Measurements from ENCODE around the gene SNX15. TPM values are rescaled to one million over a fixed set of nuclear protein-coding genes. Genes with fewer than 3 reads are reported as not detected.

SNX15 gene
- total RNA-seq, 2 donors from 2014 or later: 14.2 to 16.4 TPM

DNA sequence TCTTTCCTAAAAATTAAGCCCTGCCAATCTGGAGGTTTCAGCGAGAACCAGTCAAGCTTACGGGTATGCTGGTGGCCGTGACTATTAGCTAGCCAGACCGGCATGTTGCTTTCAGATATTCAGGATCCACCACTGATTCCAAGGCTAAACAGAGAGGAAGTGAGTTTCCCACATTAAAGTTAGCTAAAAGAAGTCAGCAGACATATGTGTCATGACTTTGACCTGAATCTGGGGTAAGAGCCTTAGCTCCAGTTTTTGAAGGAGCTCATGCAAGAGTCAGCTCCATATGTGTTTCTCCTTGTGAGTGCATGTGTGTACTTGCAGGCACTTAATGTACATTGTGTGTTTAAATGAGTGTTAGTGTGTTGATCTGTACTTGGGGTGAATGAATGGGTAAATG is 58.2 kb downstream of the SNX15 start:
- no peak overlapping the region for H3K9ac ChIP-seq (ENCODE audit: extremely low read depth, low read length, poor library complexity, severe bottlenecking)
- Mint-ChIP-seq H3K9me3 (no peaks in the 10 kb centered on the region), H3K4me1 (peaks cover 6% of the 10 kb centered on the region), H3K36me3 (ENCODE audit: low read depth) (peaks cover 47% of the 10 kb centered on the region), H3K27ac (no peak overlapping the region), H3K27me3 (ENCODE audit: insufficient read depth) (no peaks in the 10 kb centered on the region), H3K4me3 (peak overlapping the region; percentile 91)
- H3K4me3 ChIP-seq (ENCODE audit: low read length): peak overlapping the region; percentile 99
- no peaks in the 10 kb centered on the region for H3K4me1 ChIP-seq (ENCODE audit: control insufficient read depth, insufficient read depth, low read length)
- 90 to 100% methylated on average over 4 of the region's 4 CpGs for WGBS, 2 experiments (ENCODE audit: insufficient coverage in 1 of 2, insufficient read length in 1 of 2)
- peaks cover 50% of the 10 kb centered on the region for H3K36me3 ChIP-seq (ENCODE audit: control insufficient read depth, insufficient read depth, low read length)
- no peaks in the 10 kb centered on the region for H3K27me3 ChIP-seq (ENCODE audit: control insufficient read depth, insufficient read depth, low read length, poor library complexity, severe bottlenecking)
- no peak overlapping the region for H3K27ac ChIP-seq (ENCODE audit: low read depth, low read length)
- H3K9me3 ChIP-seq (ENCODE audit: control insufficient read depth, low read length): no peaks in the 10 kb centered on the region
- DNase-seq: no peak
- TF ChIP-seq, protein P1, sequence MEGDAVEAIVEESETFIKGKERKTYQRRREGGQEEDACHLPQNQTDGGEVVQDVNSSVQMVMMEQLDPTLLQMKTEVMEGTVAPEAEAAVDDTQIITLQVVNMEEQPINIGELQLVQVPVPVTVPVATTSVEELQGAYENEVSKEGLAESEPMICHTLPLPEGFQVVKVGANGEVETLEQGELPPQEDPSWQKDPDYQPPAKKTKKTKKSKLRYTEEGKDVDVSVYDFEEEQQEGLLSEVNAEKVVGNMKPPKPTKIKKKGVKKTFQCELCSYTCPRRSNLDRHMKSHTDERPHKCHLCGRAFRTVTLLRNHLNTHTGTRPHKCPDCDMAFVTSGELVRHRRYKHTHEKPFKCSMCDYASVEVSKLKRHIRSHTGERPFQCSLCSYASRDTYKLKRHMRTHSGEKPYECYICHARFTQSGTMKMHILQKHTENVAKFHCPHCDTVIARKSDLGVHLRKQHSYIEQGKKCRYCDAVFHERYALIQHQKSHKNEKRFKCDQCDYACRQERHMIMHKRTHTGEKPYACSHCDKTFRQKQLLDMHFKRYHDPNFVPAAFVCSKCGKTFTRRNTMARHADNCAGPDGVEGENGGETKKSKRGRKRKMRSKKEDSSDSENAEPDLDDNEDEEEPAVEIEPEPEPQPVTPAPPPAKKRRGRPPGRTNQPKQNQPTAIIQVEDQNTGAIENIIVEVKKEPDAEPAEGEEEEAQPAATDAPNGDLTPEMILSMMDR (conservative IDR thresholded peaks at IDR 0.05): no peak

DNA sequence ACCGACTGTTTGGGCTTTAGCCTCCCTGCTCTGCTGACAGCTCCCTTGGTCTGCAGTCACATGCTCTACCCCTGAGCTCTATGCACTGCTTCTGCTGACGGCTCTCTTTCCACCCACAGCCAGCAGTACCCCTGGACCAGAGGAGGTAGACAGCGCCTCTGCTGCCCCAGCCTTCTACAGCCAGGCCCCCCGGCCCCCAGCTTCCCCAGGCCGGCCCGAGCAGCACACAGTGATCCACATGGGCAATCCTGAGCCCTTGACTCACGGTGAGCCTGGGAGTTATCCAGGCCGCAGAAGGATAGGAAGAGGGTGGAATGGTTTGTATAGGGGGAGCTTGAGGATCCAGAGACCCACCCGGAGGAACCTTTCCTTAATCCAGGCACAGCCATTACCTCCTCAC is 59.6 kb downstream of the SNX15 start:
- H3K4me3 Mint-ChIP-seq: no peak overlapping the region
- H3K4me1 Mint-ChIP-seq: peaks cover 6% of the 10 kb centered on the region
- H3K9me3 ChIP-seq (ENCODE audit: control insufficient read depth, low read length): no peaks in the 10 kb centered on the region
- H3K27ac Mint-ChIP-seq: no peak overlapping the region
- TF ChIP-seq, protein P1 (conservative IDR thresholded peaks at IDR 0.05): no peak
- no peaks in the 10 kb centered on the region for H3K27me3 Mint-ChIP-seq (ENCODE audit: insufficient read depth)
- H3K4me3 ChIP-seq (ENCODE audit: low read length): no peak overlapping the region
- H3K27ac ChIP-seq (ENCODE audit: low read depth, low read length): no peak overlapping the region
- H3K9ac ChIP-seq (ENCODE audit: extremely low read depth, low read length, poor library complexity, severe bottlenecking): no peak overlapping the region
- no peaks in the 10 kb centered on the region for H3K9me3 Mint-ChIP-seq
- no peak for DNase-seq
- peaks cover 39% of the 10 kb centered on the region for H3K36me3 ChIP-seq (ENCODE audit: control insufficient read depth, insufficient read depth, low read length)
- no peaks in the 10 kb centered on the region for H3K27me3 ChIP-seq (ENCODE audit: control insufficient read depth, insufficient read depth, low read length, poor library complexity, severe bottlenecking)
- H3K36me3 Mint-ChIP-seq (ENCODE audit: low read depth): peaks cover 41% of the 10 kb centered on the region
- 92 to 100% methylated on average over 1 to 9 of the region's 9 CpGs for WGBS, 2 experiments (ENCODE audit: insufficient coverage in 1 of 2, insufficient read length in 1 of 2)
- no peaks in the 10 kb centered on the region for H3K4me1 ChIP-seq (ENCODE audit: control insufficient read depth, insufficient read depth, low read length)

DNA sequence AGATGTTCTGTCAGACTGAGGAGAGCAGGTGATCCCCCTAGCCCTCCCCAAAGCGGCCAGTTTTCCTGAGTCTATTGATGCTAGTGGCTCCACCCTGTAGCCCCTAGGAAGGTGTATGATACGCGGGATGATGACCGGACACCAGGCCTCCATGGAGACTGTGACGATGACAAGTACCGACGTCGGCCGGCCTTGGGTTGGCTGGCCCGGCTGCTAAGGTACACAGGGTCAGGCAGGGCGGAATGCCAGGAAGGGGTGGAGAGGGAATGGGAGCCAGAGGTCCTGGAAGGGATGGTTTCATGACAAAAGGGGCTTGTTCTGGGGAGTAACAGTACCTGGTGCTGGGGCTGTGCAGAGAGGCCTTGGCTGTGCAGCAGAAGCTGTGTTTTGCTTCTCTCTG is 60.0 kb downstream of the SNX15 start:
- no peaks in the 10 kb centered on the region for H3K27me3 Mint-ChIP-seq (ENCODE audit: insufficient read depth)
- H3K36me3 ChIP-seq (ENCODE audit: control insufficient read depth, insufficient read depth, low read length): peaks cover 35% of the 10 kb centered on the region
- H3K27ac ChIP-seq (ENCODE audit: low read depth, low read length): no peak overlapping the region
- no peak overlapping the region for H3K27ac Mint-ChIP-seq
- no peaks in the 10 kb centered on the region for H3K9me3 Mint-ChIP-seq
- H3K9ac ChIP-seq (ENCODE audit: extremely low read depth, low read length, poor library complexity, severe bottlenecking): no peak overlapping the region
- no peaks in the 10 kb centered on the region for H3K4me1 ChIP-seq (ENCODE audit: control insufficient read depth, insufficient read depth, low read length)
- DNase-seq: no peak
- H3K4me3 Mint-ChIP-seq: no peak overlapping the region
- H3K27me3 ChIP-seq (ENCODE audit: control insufficient read depth, insufficient read depth, low read length, poor library complexity, severe bottlenecking): no peaks in the 10 kb centered on the region
- H3K4me1 Mint-ChIP-seq: peaks cover 6% of the 10 kb centered on the region
- WGBS, 2 experiments (ENCODE audit: insufficient coverage in 1 of 2, insufficient read length in 1 of 2): 96 to 100% methylated on average over 2 to 11 of the region's 11 CpGs
- H3K36me3 Mint-ChIP-seq (ENCODE audit: low read depth): peaks cover 38% of the 10 kb centered on the region
- TF ChIP-seq, protein P1 (conservative IDR thresholded peaks at IDR 0.05): no peak
- H3K9me3 ChIP-seq (ENCODE audit: control insufficient read depth, low read length): no peaks in the 10 kb centered on the region
- no peak overlapping the region for H3K4me3 ChIP-seq (ENCODE audit: low read length)

All from endodermal cell (in vitro differentiated cells).